ENCODE results near the gene CDH1. TPM values are rescaled to one million over a fixed set of nuclear protein-coding genes. Genes with fewer than 3 reads are reported as not detected.
"Not testable (repeated sequence)": the region's sequence is repeated elsewhere in the genome, so short reads cannot be mapped to it uniquely, and the experiment has no call there.

Gene CDH1
- 1 to 10 TPM; 1.8 to 3.0 TPM for total RNA-seq

- peak; percentile 56 for ATAC-seq (replicated peaks)
- Mint-ChIP-seq H3K27ac (no peak within 1 kb of the TSS), H3K4me1 (peaks cover 4% of the 10 kb centered on the region), H3K4me3 (peak within 1 kb of the TSS; percentile 51), H3K27me3 (peaks cover 30% of the 10 kb centered on the region), H3K9me3 (no peaks in the 10 kb centered on the region), H3K36me3 (ENCODE audit: low read depth) (no peaks in the 10 kb centered on the region)
Measured at GRCh38 chr16:68737046-68737729, at the start of gene CDH1. CDH1 (plus strand) TSS chr16:68737292; CDS start chr16:68737416, 124 bp downstream.

DNA sequence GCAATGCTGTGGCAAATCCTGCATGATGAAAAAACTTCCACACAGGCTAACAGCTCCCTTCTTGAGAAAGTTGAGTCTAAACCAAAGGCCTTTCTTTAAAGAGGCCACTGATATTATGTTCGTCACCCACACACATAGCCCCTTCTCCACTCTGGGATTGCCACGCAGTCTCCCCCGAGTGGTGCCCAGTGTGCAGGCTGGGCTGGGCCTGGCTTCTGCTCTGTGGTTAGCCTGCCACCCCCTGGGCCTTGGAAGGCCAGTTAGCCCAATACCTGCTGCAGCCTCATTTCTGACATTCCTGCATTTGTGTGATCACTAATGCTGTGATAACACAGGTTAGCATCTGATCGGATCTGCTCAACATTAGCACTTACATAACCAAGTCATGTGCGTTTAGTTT is 47.2 kb upstream of the CDH1 start:
- no peak for ATAC-seq (replicated peaks)

DNA sequence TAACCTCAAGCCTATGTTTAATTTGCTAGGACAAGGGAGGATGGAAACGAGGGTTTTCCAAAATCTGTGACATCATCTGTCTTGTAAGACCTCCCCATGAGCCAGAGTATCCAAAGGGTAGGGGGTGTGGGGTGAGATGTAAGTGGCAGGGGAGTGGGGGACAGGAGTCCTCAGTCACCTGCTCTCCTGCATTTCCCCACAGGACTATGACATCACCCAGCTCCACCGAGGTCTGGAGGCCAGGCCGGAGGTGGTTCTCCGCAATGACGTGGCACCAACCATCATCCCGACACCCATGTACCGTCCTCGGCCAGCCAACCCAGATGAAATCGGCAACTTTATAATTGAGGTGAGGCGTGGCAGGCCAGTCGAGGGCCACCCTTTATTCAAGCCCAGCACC is 41.5 kb upstream of the CDH1 start:
- no peaks in the 10 kb centered on the region for H3K9me3 Mint-ChIP-seq
- H3K36me3 Mint-ChIP-seq (ENCODE audit: low read depth): no peaks in the 10 kb centered on the region
- H3K4me3 Mint-ChIP-seq: no peak overlapping the region

More for the DNA sequence above, 47.2 kb upstream of the CDH1 start:
- Mint-ChIP-seq H3K27ac (no peak overlapping the region), H3K4me1 (no peaks in the 10 kb centered on the region), H3K27me3 (peaks cover 4% of the 10 kb centered on the region), H3K9me3 (no peaks in the 10 kb centered on the region), H3K36me3 (ENCODE audit: low read depth) (no peaks in the 10 kb centered on the region), H3K4me3 (no peak overlapping the region)

GRCh38 chr16:68696514-68696913 is 40.6 kb upstream of the CDH1 start:
- H3K27ac Mint-ChIP-seq: no peak overlapping the region
- no peak for ATAC-seq (replicated peaks)
- H3K4me1 Mint-ChIP-seq: no peaks in the 10 kb centered on the region
- no peaks in the 10 kb centered on the region for H3K9me3 Mint-ChIP-seq
- no peak overlapping the region for H3K4me3 Mint-ChIP-seq
- no peaks in the 10 kb centered on the region for H3K36me3 Mint-ChIP-seq (ENCODE audit: low read depth)
- H3K27me3 Mint-ChIP-seq: peaks cover 8% of the 10 kb centered on the region

More for the DNA sequence above, 41.5 kb upstream of the CDH1 start:
- H3K4me1 Mint-ChIP-seq: no peaks in the 10 kb centered on the region
- no peak for ATAC-seq (replicated peaks)
- H3K27me3 Mint-ChIP-seq: peaks cover 8% of the 10 kb centered on the region
- no peak overlapping the region for H3K27ac Mint-ChIP-seq

- Mint-ChIP-seq H3K36me3 (ENCODE audit: low read depth) (no peaks in the 10 kb centered on the region), H3K9me3 (no peaks in the 10 kb centered on the region), H3K27ac (no peak overlapping the region), H3K27me3 (peaks cover 8% of the 10 kb centered on the region), H3K4me1 (no peaks in the 10 kb centered on the region), H3K4me3 (no peak overlapping the region)
- ATAC-seq (replicated peaks): no peak
Measured at GRCh38 chr16:68698091-68698490, 39.0 kb upstream of the CDH1 start.

DNA sequence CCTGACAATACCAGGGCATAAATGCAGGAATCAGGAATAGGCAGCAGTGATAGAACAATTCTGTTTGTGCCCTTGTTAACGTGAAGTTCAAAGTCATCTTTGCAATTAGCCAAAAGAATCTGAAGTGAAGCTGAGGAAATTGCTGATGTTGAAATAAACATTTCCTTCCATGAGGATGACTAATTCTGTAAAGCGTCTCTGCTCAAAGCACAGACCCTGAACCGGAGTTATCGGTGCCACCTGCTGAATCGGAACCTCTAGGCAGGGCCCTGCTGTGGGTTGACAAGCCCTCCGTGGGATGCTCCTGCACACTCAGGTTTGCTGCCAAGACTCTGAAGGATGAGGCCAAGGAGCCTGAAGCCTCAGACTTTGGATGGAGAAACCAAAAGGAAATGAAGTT is 37.0 kb upstream of the CDH1 start:
- Mint-ChIP-seq H3K4me3 (no peak overlapping the region), H3K27me3 (peaks cover 3% of the 10 kb centered on the region), H3K27ac (no peak overlapping the region), H3K4me1 (peaks cover 5% of the 10 kb centered on the region), H3K36me3 (ENCODE audit: low read depth) (no peaks in the 10 kb centered on the region), H3K9me3 (no peaks in the 10 kb centered on the region)
- ATAC-seq (replicated peaks): no peak

GRCh38 chr16:68700831-68701230 is 36.3 kb upstream of the CDH1 start:
- no peaks in the 10 kb centered on the region for H3K9me3 Mint-ChIP-seq
- H3K36me3 Mint-ChIP-seq (ENCODE audit: low read depth): no peaks in the 10 kb centered on the region
- peaks cover 3% of the 10 kb centered on the region for H3K27me3 Mint-ChIP-seq
- no peak overlapping the region for H3K4me3 Mint-ChIP-seq
- H3K27ac Mint-ChIP-seq: no peak overlapping the region
- no peak for ATAC-seq (replicated peaks)
- H3K4me1 Mint-ChIP-seq: peaks cover 5% of the 10 kb centered on the region

GRCh38 chr16:68704232-68704867 is 32.7 kb upstream of the CDH1 start:
- H3K27ac Mint-ChIP-seq: no peak overlapping the region
- peaks cover 5% of the 10 kb centered on the region for H3K4me1 Mint-ChIP-seq
- no peaks in the 10 kb centered on the region for H3K36me3 Mint-ChIP-seq (ENCODE audit: low read depth)
- peak; percentile 85 for ATAC-seq (replicated peaks)
- H3K9me3 Mint-ChIP-seq: no peaks in the 10 kb centered on the region
- H3K4me3 Mint-ChIP-seq: no peak overlapping the region
- no peaks in the 10 kb centered on the region for H3K27me3 Mint-ChIP-seq

GRCh38 chr16:68707340-68708152 is 29.5 kb upstream of the CDH1 start:
- ATAC-seq (replicated peaks): no peak
- Mint-ChIP-seq H3K36me3 (ENCODE audit: low read depth) (no peaks in the 10 kb centered on the region), H3K27ac (no peak overlapping the region)

GRCh38 chr16:68710211-68710610 is 26.9 kb upstream of the CDH1 start:
- no peak for ATAC-seq (replicated peaks)
- Mint-ChIP-seq H3K36me3 (ENCODE audit: low read depth) (no peaks in the 10 kb centered on the region), H3K27me3 (peaks cover 23% of the 10 kb centered on the region), H3K9me3 (no peaks in the 10 kb centered on the region), H3K4me3 (no peak overlapping the region), H3K4me1 (peaks cover 9% of the 10 kb centered on the region), H3K27ac (peak overlapping the region; percentile 23)

More at GRCh38 chr16:68707340-68708152, 29.5 kb upstream of the CDH1 start:
- Mint-ChIP-seq H3K4me1 (peaks cover 14% of the 10 kb centered on the region), H3K27me3 (peaks cover 16% of the 10 kb centered on the region), H3K9me3 (no peaks in the 10 kb centered on the region), H3K4me3 (no peak overlapping the region)

DNA sequence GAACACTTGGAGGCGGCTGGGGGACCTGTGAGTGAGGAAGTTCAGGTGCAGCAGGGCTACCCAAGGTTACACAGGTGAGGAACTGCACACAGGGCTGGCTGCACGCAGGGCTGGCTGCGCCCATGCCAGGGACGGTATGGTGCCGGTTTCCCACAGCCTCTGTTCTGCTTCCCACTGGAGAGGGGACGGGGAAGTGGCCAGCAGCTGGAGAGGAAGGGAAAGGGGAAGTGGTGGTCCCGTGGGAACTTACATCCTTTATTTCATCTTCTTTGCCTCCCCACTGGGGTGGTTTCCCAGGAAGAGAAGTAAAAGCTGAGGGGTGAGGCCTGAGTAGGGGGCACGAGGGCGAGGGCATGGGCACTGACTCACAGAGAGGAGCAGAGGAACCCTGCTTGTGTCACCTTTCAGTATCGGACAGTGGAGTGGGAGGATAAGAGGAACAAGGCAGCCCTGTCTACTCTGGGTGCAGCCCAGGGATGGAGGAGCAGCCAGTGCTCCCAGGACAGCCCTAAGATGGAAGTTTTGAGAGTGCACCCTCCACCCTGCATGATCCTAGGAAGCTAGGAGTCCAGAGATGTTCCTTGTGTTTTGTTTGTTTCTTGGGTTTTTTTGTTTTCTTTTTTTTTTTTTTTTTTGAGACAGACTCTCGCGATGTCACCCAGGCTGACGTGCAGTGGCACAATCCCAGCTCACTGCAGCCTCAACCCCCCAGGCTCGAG is 25.5 kb upstream of the CDH1 start:
- Mint-ChIP-seq H3K4me1 (peaks cover 9% of the 10 kb centered on the region), H3K9me3 (no peaks in the 10 kb centered on the region), H3K27ac (peak overlapping the region; percentile 62), H3K27me3 (peaks cover 23% of the 10 kb centered on the region), H3K36me3 (ENCODE audit: low read depth) (no peaks in the 10 kb centered on the region), H3K4me3 (peak overlapping the region; percentile 52)
- ATAC-seq (replicated peaks): peak; percentile 99

DNA sequence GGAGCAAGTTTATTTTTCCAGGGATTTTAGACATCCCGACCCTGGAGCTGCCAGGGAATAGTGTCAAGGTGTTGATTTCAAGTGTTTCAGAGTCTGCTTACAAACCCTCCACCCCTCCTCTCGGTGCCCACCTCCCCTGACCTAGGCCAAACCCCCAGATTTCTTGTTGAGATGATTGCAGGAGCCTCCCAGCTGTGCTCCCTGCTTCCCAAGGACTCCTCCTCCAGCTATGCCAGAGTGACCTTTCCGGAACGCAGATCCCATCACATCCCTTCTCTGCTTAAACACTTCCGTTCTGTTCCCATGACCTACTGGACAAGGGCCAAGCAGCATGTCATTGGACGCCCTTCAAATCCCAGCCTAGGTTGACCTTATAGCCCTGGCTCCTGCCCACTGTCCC is 23.7 kb upstream of the CDH1 start:
- Mint-ChIP-seq H3K4me1 (peaks cover 9% of the 10 kb centered on the region), H3K27me3 (peaks cover 23% of the 10 kb centered on the region), H3K27ac (no peak overlapping the region), H3K36me3 (ENCODE audit: low read depth) (no peaks in the 10 kb centered on the region), H3K9me3 (no peaks in the 10 kb centered on the region), H3K4me3 (no peak overlapping the region)
- no peak for ATAC-seq (replicated peaks)

GRCh38 chr16:68715471-68715870 is 21.6 kb upstream of the CDH1 start:
- H3K4me1 Mint-ChIP-seq: peaks cover 9% of the 10 kb centered on the region
- no peaks in the 10 kb centered on the region for H3K36me3 Mint-ChIP-seq (ENCODE audit: low read depth)
- ATAC-seq (replicated peaks): no peak
- H3K27ac Mint-ChIP-seq: no peak overlapping the region
- H3K27me3 Mint-ChIP-seq: peaks cover 14% of the 10 kb centered on the region
- H3K4me3 Mint-ChIP-seq: no peak overlapping the region
- H3K9me3 Mint-ChIP-seq: no peaks in the 10 kb centered on the region

- not testable (repeated sequence) for H3K27me3 Mint-ChIP-seq; ATAC-seq (replicated peaks); H3K4me3 Mint-ChIP-seq; H3K4me1 Mint-ChIP-seq; H3K36me3 Mint-ChIP-seq (ENCODE audit: low read depth); H3K9me3 Mint-ChIP-seq; H3K27ac Mint-ChIP-seq
Measured at GRCh38 chr16:68716516-68716915, 20.6 kb upstream of the CDH1 start.
